CD4-positive, alpha-beta memory T cell (primary cell): ENCODE results near the gene KRT4. TPM values are rescaled to one million over a fixed set of nuclear protein-coding genes. Genes with fewer than 3 reads are reported as not detected.

Source experiments
- CTCF ChIA-PET: fragments of 350-600 bp; sonication (Branson Sonifier 250); formaldehyde crosslinking; loops from one replicate; lab custom pipeline; 2021; ENCODE audit warnings: inconsistent platforms; ENCODE audit not compliant: partially characterized antibody; lab: Charles Lee
- POLR2A ChIA-PET: fragments of 350-600 bp; sonication (Branson Sonifier 250); formaldehyde crosslinking; loops from one replicate; lab custom pipeline; 2021; ENCODE audit not compliant: partially characterized antibody; lab: Charles Lee
- DNase-seq, 5 donors: peaks; one replicate each; pipeline versions ENCODE4 v3.0.0 to v3.0.0-alpha.2; 2020 to 2022; ENCODE audit warnings: mixed read lengths in 1 of 5
- H3K27ac ChIP-seq: one replicate; pipeline ENCODE4 v1.7.0; 2013; ENCODE audit warnings: low read depth, low read length
- H3K27me3 ChIP-seq: 2 replicates; pipeline ENCODE4 v1.7.0; 2013; ENCODE audit warnings: mild to moderate bottlenecking, low read length, moderate library complexity; ENCODE audit not compliant: insufficient read depth
- H3K36me3 ChIP-seq: 2 replicates; pipeline ENCODE4 v1.7.0; 2013; ENCODE audit warnings: mild to moderate bottlenecking, low read length, moderate library complexity; ENCODE audit not compliant: insufficient read depth
- H3K4me1 ChIP-seq: 2 replicates; pipeline ENCODE4 v1.7.0; 2013; ENCODE audit warnings: mild to moderate bottlenecking, low read length, moderate library complexity; ENCODE audit not compliant: insufficient read depth
- H3K4me3 ChIP-seq, 2 donors: one replicate each; pipeline ENCODE4 v1.7.0; 2013; ENCODE audit warnings: low read length in 2 of 2, mild to moderate bottlenecking in 1 of 2
- H3K9me3 ChIP-seq, 2 donors: one replicate each; pipeline ENCODE4 v1.7.0; 2013; ENCODE audit warnings: low read length in 2 of 2, control low read depth in 1 of 2; ENCODE audit not compliant: control insufficient read depth in 1 of 2
- H3K27ac Mint-ChIP-seq, 7 donors: one replicate each; pipeline ENCODE4 v1.8.0; 2020 to 2021; ENCODE audit warnings: mixed read lengths in 7 of 7, mild to moderate bottlenecking in 6 of 7, inconsistent platforms in 3 of 7, moderate library complexity in 3 of 7
- H3K27me3 Mint-ChIP-seq, 2 donors: one replicate each; pipeline ENCODE4 v1.8.0; 2020 to 2021; ENCODE audit warnings: mixed read lengths in 2 of 2
- H3K36me3 Mint-ChIP-seq, 2 donors: one replicate each; pipeline ENCODE4 v1.8.0; 2020 to 2021; ENCODE audit warnings: mixed read lengths in 2 of 2, inconsistent platforms in 1 of 2, mild to moderate bottlenecking in 1 of 2
- H3K4me1 Mint-ChIP-seq, 4 donors: one replicate each; pipeline ENCODE4 v1.8.0; 2020 to 2021; ENCODE audit warnings: mixed read lengths in 4 of 4, mild to moderate bottlenecking in 1 of 4
- H3K4me3 Mint-ChIP-seq, 8 donors: one replicate each; pipeline ENCODE4 v1.8.0; 2020 to 2021; ENCODE audit warnings: mixed read lengths in 8 of 8, mild to moderate bottlenecking in 7 of 8, moderate library complexity in 6 of 8, inconsistent platforms in 3 of 8
- H3K9me3 Mint-ChIP-seq, 8 donors: one replicate each; pipeline ENCODE4 v1.8.0; 2020 to 2021; ENCODE audit warnings: mixed read lengths in 8 of 8, mild to moderate bottlenecking in 5 of 8, inconsistent platforms in 3 of 8, moderate library complexity in 1 of 8
- intact Hi-C: fragments of 100-400 bp; cut with micrococcal nuclease; formaldehyde crosslinking; loops from one replicate; pipeline ENCODE4 v1.15.1; 2023
- polyA plus RNA-seq, 2 donors: library from polyadenylated mRNA; unstranded; fragments of 300-500 nt; fragmentation: Illumina TruSeq; gene quantifications; one replicate each; pipeline ENCODE4 v1.2.3, GENCODE V29; 2021
- total RNA-seq, 2 experiments: library from RNA; stranded (reverse); gene quantifications; one replicate each; pipeline ENCODE4 v1.2.3, GENCODE V29; 2021

Gene KRT4
- total and polyA plus RNA-seq, 4 experiments from 2014 or later = not detected

DNA sequence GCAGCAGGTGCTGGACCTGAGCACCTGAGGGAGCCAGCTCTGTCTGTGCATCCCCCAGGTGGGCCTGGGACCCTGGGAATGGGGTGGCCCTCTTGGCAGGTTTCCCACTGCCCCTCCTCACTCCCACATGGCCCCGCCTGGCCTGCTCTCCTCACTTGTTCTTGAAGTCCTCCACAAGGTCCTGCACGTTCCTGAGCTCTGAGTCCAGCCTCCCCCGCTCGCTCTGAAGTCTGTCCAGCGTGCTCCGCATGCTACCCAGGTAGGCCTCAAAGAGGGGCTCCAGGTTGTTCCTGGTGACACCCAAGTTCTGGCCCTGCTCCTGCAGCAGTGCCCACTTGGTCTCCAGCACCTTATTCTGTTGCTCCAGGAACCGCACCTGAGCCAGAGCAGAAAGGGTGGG lies 17.3 kb upstream of the KRT4 start:
- Mint-ChIP-seq H3K27ac (no peak overlapping the region), H3K4me3 (no peak overlapping the region), H3K27me3 (peaks cover 0 to 2% of the 10 kb centered on the region in 2 donors), H3K4me1 (peaks cover 4 to 6% (median 4%) of the 10 kb centered on the region in 4 donors), H3K36me3 (no peaks in the 10 kb centered on the region), H3K9me3 (no peaks in the 10 kb centered on the region)
- Histone ChIP-seq H3K9me3 (no peaks in the 10 kb centered on the region), H3K27me3 (no peaks in the 10 kb centered on the region), H3K27ac (no peak overlapping the region), H3K36me3 (no peaks in the 10 kb centered on the region), H3K4me3 (no peak overlapping the region), H3K4me1 (no peaks in the 10 kb centered on the region)
- no peak for DNase-seq
- POLR2A ChIA-PET = no interaction called here
- CTCF ChIA-PET = no interaction called here
- intact Hi-C loops = no loop called here

DNA sequence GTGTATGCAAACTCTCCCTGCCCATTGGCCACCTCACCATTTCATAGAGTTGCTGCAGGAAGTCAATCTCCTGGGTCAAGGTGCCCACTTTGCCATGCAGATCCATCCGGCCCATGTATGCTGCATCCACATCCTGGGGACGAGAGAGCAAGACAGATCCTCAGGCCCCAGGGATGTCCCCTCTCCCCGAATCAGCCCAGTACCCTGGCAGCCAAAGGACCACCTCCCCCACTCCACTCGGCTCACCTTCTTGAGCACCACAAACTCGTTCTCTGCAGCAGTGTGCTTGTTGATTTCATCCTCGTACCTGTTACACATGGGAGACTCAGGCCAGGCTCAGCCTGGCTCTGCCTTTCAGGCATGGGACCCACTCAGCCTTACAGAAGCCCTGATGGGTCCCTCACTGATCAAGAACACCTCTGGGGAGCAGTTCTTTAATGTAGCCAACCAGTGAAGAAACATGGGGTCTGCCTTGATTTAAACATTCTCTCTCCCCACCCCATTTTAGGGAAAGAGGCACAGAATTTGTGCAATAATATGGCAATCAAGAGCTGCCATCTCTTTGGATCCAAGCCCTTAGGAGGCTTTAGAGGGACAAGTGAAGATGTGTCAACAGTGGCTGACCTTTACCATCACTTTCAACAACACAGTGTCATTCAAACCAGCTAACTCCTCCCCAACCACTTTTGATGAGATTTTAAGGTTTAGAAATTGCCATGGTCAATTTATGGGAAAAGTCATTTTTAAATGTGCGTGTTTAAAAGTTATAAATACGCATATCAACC lies 16.3 kb upstream of the KRT4 start:
- Histone ChIP-seq H3K4me3 (no peak overlapping the region), H3K4me1 (no peaks in the 10 kb centered on the region), H3K27me3 (no peaks in the 10 kb centered on the region), H3K9me3 (no peaks in the 10 kb centered on the region), H3K36me3 (no peaks in the 10 kb centered on the region), H3K27ac (no peak overlapping the region)
- H3K4me3 Mint-ChIP-seq = no peak overlapping the region
- H3K4me1 Mint-ChIP-seq = peaks cover 0 to 4% (median 0%) of the 10 kb centered on the region in 4 donors
- intact Hi-C loops = no loop called here
- peaks cover 0 to 2% of the 10 kb centered on the region in 2 donors for H3K27me3 Mint-ChIP-seq
- H3K36me3 Mint-ChIP-seq = no peaks in the 10 kb centered on the region
- DNase-seq = no peak
- peak overlapping the region in 1 of 7 donors; percentile 61 for H3K27ac Mint-ChIP-seq
- ChIA-PET POLR2A (no interaction called here), CTCF (no interaction called here)
- no peaks in the 10 kb centered on the region for H3K9me3 Mint-ChIP-seq

- Mint-ChIP-seq H3K27ac (peak overlapping the region in 1 of 7 donors; percentile 9), H3K9me3 (no peaks in the 10 kb centered on the region), H3K4me3 (no peak overlapping the region), H3K4me1 (peaks cover 0 to 4% (median 0%) of the 10 kb centered on the region in 4 donors), H3K27me3 (peaks cover 0 to 2% of the 10 kb centered on the region in 2 donors), H3K36me3 (no peaks in the 10 kb centered on the region)
- no peak for DNase-seq
- ChIA-PET CTCF (no interaction called here), POLR2A (interaction anchor here (0.7 kb wide), 1 partner anchor 243 kb away, joined by 3 read pairs; no protein-coding TSS in a partner anchor)
- intact Hi-C loops = no loop called here
- H3K4me3 ChIP-seq = no peak overlapping the region
- H3K4me1 ChIP-seq = no peaks in the 10 kb centered on the region
- H3K27ac ChIP-seq = no peak overlapping the region
- H3K27me3 ChIP-seq = no peaks in the 10 kb centered on the region
- H3K9me3 ChIP-seq = no peaks in the 10 kb centered on the region
- H3K36me3 ChIP-seq = no peaks in the 10 kb centered on the region
Measured at GRCh38 chr12:52828591-52829021, 14.7 kb upstream of the KRT4 start.

DNA sequence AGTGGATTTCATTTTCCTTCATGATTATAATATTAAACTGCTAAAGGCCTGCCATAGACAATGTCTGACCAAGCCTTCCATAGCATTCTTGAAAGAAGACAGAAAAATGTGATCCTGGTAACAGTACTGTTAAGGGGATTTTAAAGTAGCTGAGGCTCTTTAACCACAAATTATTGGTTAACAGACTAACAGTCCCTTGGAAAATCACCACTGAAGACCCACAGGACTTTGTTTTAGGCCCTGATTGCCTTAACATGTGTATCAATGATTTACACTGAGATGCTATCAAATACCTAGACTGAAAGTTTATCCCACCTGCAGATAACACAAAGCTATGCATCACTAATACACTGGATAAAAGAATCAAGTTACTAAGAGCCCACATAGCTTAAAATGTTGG lies 14.2 kb upstream of the KRT4 start:
- Mint-ChIP-seq H3K4me3 (no peak overlapping the region), H3K36me3 (no peaks in the 10 kb centered on the region), H3K4me1 (peaks cover 0 to 4% (median 0%) of the 10 kb centered on the region in 4 donors), H3K27ac (no peak overlapping the region), H3K9me3 (no peaks in the 10 kb centered on the region), H3K27me3 (peaks cover under 1 to 2% of the 10 kb centered on the region in 2 donors)
- no peaks in the 10 kb centered on the region for H3K27me3 ChIP-seq
- DNase-seq = no peak
- POLR2A ChIA-PET = interaction anchor here (0.7 kb wide), 1 partner anchor 242 kb away, joined by 3 read pairs; no protein-coding TSS in a partner anchor
- no peaks in the 10 kb centered on the region for H3K9me3 ChIP-seq
- intact Hi-C loops = no loop called here
- H3K4me1 ChIP-seq = no peaks in the 10 kb centered on the region
- H3K4me3 ChIP-seq = no peak overlapping the region
- H3K27ac ChIP-seq = no peak overlapping the region
- H3K36me3 ChIP-seq = no peaks in the 10 kb centered on the region
- CTCF ChIA-PET = no interaction called here

- CTCF ChIA-PET = no interaction called here
- Histone ChIP-seq H3K36me3 (no peaks in the 10 kb centered on the region), H3K4me1 (no peaks in the 10 kb centered on the region), H3K4me3 (no peak overlapping the region), H3K27me3 (no peaks in the 10 kb centered on the region), H3K9me3 (no peaks in the 10 kb centered on the region), H3K27ac (no peak overlapping the region)
- no peak for DNase-seq
- Mint-ChIP-seq H3K36me3 (no peaks in the 10 kb centered on the region), H3K4me3 (no peak overlapping the region), H3K9me3 (no peaks in the 10 kb centered on the region), H3K27ac (no peak overlapping the region), H3K4me1 (peaks cover 0 to 4% (median 0%) of the 10 kb centered on the region in 4 donors), H3K27me3 (peaks cover 2 to 4% of the 10 kb centered on the region in 2 donors)
- intact Hi-C loops = no loop called here
- POLR2A ChIA-PET = no interaction called here
Measured at GRCh38 chr12:52827499-52828090, 13.7 kb upstream of the KRT4 start.

- H3K36me3 Mint-ChIP-seq = no peaks in the 10 kb centered on the region
- no peak overlapping the region for H3K4me3 Mint-ChIP-seq
- no peaks in the 10 kb centered on the region for H3K9me3 ChIP-seq
- CTCF ChIA-PET = interaction anchor here (1.1 kb wide), 1 partner anchor 13 kb away, joined by 3 read pairs; no protein-coding TSS in a partner anchor
- POLR2A ChIA-PET = no interaction called here
- DNase-seq = no peak
- H3K4me1 ChIP-seq = no peaks in the 10 kb centered on the region
- no peak overlapping the region for H3K27ac Mint-ChIP-seq
- no peaks in the 10 kb centered on the region for H3K36me3 ChIP-seq
- no peak overlapping the region for H3K27ac ChIP-seq
- no peaks in the 10 kb centered on the region for H3K27me3 ChIP-seq
- peaks cover 0 to 4% (median 0%) of the 10 kb centered on the region in 4 donors for H3K4me1 Mint-ChIP-seq
- intact Hi-C loops = no loop called here
- H3K4me3 ChIP-seq = no peak overlapping the region
- H3K27me3 Mint-ChIP-seq = peaks cover 2 to 4% of the 10 kb centered on the region in 2 donors
- no peaks in the 10 kb centered on the region for H3K9me3 Mint-ChIP-seq
Measured at GRCh38 chr12:52826611-52827498, 12.9 kb upstream of the KRT4 start.

DNA sequence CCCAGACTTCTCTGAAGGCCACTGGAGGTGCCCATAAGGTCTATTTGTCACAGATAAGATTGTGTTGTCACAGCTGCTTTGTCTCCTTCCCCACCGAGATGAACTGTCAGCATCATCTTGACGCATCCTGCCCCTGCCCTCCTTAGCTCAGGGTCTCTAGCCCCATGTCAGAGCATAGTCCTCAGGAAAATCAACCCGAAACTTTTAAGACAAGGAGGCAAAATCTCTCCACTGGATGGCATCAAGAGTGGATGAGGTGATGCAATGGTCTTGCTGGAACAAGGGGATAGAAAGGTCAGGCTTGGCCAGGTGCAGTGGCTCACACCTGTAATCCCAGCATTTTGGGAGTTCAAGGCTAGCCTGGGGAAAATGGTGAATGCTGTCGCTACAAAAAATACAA lies 12.0 kb upstream of the KRT4 start:
- Mint-ChIP-seq H3K9me3 (no peaks in the 10 kb centered on the region), H3K4me1 (peaks cover 0 to 4% (median 0%) of the 10 kb centered on the region in 4 donors), H3K27me3 (peaks cover 0 to 5% of the 10 kb centered on the region in 2 donors), H3K27ac (no peak overlapping the region), H3K4me3 (no peak overlapping the region), H3K36me3 (no peaks in the 10 kb centered on the region)
- no peaks in the 10 kb centered on the region for H3K9me3 ChIP-seq
- no peaks in the 10 kb centered on the region for H3K27me3 ChIP-seq
- no peak overlapping the region for H3K4me3 ChIP-seq
- no peaks in the 10 kb centered on the region for H3K36me3 ChIP-seq
- CTCF ChIA-PET = interaction anchor here (1.1 kb wide), 1 partner anchor 14 kb away, joined by 3 read pairs; no protein-coding TSS in a partner anchor
- DNase-seq = no peak
- H3K4me1 ChIP-seq = no peaks in the 10 kb centered on the region
- POLR2A ChIA-PET = no interaction called here
- no peak overlapping the region for H3K27ac ChIP-seq
- intact Hi-C loops = no loop called here
